Adrenal gland (tissue), 12 donors: Measurements from ENCODE around the gene CCNA2. TPM values are rescaled to one million over a fixed set of nuclear protein-coding genes. Genes with fewer than 3 reads are reported as not detected.

Experiments used
- DNase-seq, 7 donors: peaks; one replicate each; pipeline ENCODE4 v3.0.0-alpha.2; 2019 to 2020
- H3K27ac ChIP-seq, 5 donors: fragments of 200-600 bp; sonication (generic) in 4 of 5; 1 replicate in 3 of 5; 2 replicates in 2 of 5; pipeline versions ENCODE4 v1.5.1 to v1.8.0; 2016 to 2020; ENCODE audit warnings: mild to moderate bottlenecking in 1 of 5
- H3K27me3 ChIP-seq: fragments of 200-600 bp; 2 replicates; pipeline ENCODE4 v1.8.0; 2021
- H3K36me3 ChIP-seq, 2 donors: fragments of 200-600 bp; replicated peaks in 1 of 2; 1 replicate in 1 of 2; 2 replicates in 1 of 2; pipeline versions ENCODE4 v1.5.1 to v1.8.0; 2018 to 2022
- H3K4me1 ChIP-seq, 2 donors: fragments of 200-600 bp; replicated peaks in 1 of 2; 1 replicate in 1 of 2; 2 replicates in 1 of 2; pipeline versions ENCODE4 v1.5.1 to v1.8.0; 2018 to 2021
- H3K4me3 ChIP-seq, 4 donors: fragments of 200-600 bp; sonication (generic) in 3 of 4; one replicate each; pipeline ENCODE4 v1.5.1; 2016 to 2018
- H3K9me3 ChIP-seq, 3 donors: fragments of 200-600 bp; sonication (generic) in 1 of 3; replicated peaks in 1 of 3; 1 replicate in 2 of 3; 2 replicates in 1 of 3; pipeline versions ENCODE4 v1.5.1 to v1.8.0; 2016 to 2021
- CTCF ChIP-seq, 6 experiments: fragments of 450-650 bp in 4 of 6; fragments of 200-600 bp in 2 of 6; sonication (generic) in 1 of 6; IDR thresholded peaks; 1 replicate in 5 of 6; 2 replicates in 1 of 6; pipeline versions ENCODE4 v1.5.1 to v1.8.0; 2016 to 2021; ENCODE audit warnings: antibody characterized with exemption in 6 of 6, mild to moderate bottlenecking in 2 of 6, moderate library complexity in 1 of 6
- POLR2A ChIP-seq, 2 donors: fragments of 450-650 bp; IDR thresholded peaks; one replicate each; pipeline ENCODE4 v1.6.1; 2017; ENCODE audit warnings: antibody characterized with exemption in 2 of 2, mild to moderate bottlenecking in 2 of 2, moderate library complexity in 1 of 2
- WGBS, 4 donors: extraction: QIAGEN DNeasy Blood & Tissue Kit in 2 of 4; methylation state at CpG; one replicate each; pipeline versions ENCODE4 v1.1.5 to v1.1.7; 2013 to 2017; 5-methylcytosine and 5-hydroxymethylcytosine counted together
- intact Hi-C, 2 donors: fragments of 100-400 bp; cut with DNase I; formaldehyde crosslinking; loops; one replicate each; pipeline versions ENCODE4 v1.14.1 to v1.15.0; 2022 to 2023
- polyA plus RNA-seq, 3 donors: library from polyadenylated mRNA; stranded (reverse); fragments of 200-250 nt in 2 of 3; fragments of 350-450 nt in 1 of 3; fragmentation: Illumina TruSeq in 1 of 3; extraction: RNeasy Lipid Tissue Mini Kit (QIAGEN cat#74804) in 1 of 3; gene quantifications; one replicate each; pipeline ENCODE4 v1.2.3, GENCODE V29; 2013 to 2014
- total RNA-seq, 9 donors: library from RNA; depleted of rRNA in 4 of 9; stranded (reverse); fragments of >200 nt in 4 of 9; fragments of 120-200 nt in 1 of 9; fragmentation: NEBNext Ultra II Directional in 1 of 9; extraction: Animal tissue kit (Norgen Biotek cat#: 25700) in 1 of 9; gene quantifications; one replicate each; pipeline versions ENCODE4 v1.1.0 to v1.2.4, GENCODE V29; 2013 to 2023
- donor health status: healthy with polysubstance abuse.
- donor health status: Bipolar disorder and iron deficiency.
- donor health status: DM: yes; HTN: yes; CAD: no.
- donor health status: DM: no; HTN: no; CAD: no.
- donor health status: DM: no; HTN: no; CAD: no.
- donor health status: DM: yes; HTN: yes; CAD: no.

The CCNA2 gene
- total and polyA plus RNA-seq, 12 donors: 0.24 to 18.9 (median 2.3) TPM

GRCh38 chr4:121842862-121843261, 19.2 kb upstream of the CCNA2 start:
- WGBS, 4 donors: 93 to 96% (median 94%) methylated on average over 4 of the region's 4 CpGs
- no peak overlapping the region for H3K4me3 ChIP-seq
- TF ChIP-seq CTCF (IDR thresholded peaks at IDR 0.05): no peak
- TF ChIP-seq POLR2A (IDR thresholded peaks at IDR 0.05): no peak
- H3K4me1 ChIP-seq: no peaks in the 10 kb centered on the region
- no peaks in the 10 kb centered on the region for H3K27me3 ChIP-seq
- H3K27ac ChIP-seq: no peak overlapping the region
- H3K9me3 ChIP-seq: no peaks in the 10 kb centered on the region
- no peak for DNase-seq
- peaks cover 0 to 22% of the 10 kb centered on the region in 2 donors for H3K36me3 ChIP-seq
- intact Hi-C loops: no loop called here

DNA sequence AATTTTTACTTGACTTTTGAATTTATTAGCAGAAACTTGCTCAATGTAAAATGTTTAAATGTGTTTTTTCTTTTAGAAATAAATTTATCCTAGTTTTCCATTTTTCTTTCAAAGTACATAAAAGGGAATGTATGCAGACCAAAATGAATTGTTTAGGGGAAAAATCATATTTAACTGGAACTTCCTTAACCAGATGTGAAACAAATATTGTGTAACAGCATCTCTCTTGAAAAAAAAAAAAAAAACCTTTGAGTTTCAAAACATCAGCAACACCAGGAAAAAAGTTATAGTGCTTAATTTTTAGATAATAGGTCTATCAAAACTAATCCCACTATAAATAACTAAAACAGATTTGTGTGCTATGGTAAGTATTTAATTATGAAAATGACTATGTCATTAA, 14.5 kb upstream of the CCNA2 start:
- Histone ChIP-seq H3K9me3 (no peaks in the 10 kb centered on the region), H3K4me3 (no peak overlapping the region), H3K36me3 (peaks cover 0 to 9% of the 10 kb centered on the region in 2 donors), H3K27me3 (no peaks in the 10 kb centered on the region), H3K4me1 (no peaks in the 10 kb centered on the region), H3K27ac (no peak overlapping the region)
- TF ChIP-seq CTCF (IDR thresholded peaks at IDR 0.05) (no peak), POLR2A (IDR thresholded peaks at IDR 0.05) (no peak)
- DNase-seq: no peak
- intact Hi-C loops: no loop called here

DNA sequence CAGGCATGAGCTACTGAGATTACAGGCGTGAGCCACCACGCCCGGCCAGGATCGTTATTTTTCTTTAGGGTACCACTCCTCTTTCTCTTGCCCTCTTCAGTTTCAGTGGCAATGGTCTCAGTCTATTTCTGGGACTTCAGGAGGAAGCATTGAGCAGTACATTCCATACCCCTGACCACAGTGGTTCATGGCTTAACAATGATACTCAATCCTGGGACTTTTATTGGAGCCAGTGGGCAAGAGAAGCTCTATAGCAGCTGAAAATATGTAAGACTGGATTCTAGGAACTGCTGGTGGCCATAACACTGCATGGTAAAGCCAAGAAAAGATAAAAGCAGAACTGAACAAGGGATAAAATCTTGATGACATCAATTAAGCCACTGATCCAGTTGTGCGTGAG, 5.8 kb upstream of the CCNA2 start:
- Histone ChIP-seq H3K36me3 (peaks cover 0 to 8% of the 10 kb centered on the region in 2 donors), H3K27me3 (no peaks in the 10 kb centered on the region), H3K4me3 (no peak overlapping the region), H3K27ac (no peak overlapping the region), H3K9me3 (no peaks in the 10 kb centered on the region), H3K4me1 (no peaks in the 10 kb centered on the region)
- no peak for DNase-seq
- 81 to 98% (median 92%) methylated on average over 3 to 5 of the region's 5 CpGs for WGBS, 4 donors
- TF ChIP-seq CTCF (IDR thresholded peaks at IDR 0.05) (no peak), POLR2A (IDR thresholded peaks at IDR 0.05) (no peak)
- intact Hi-C loops: no loop called here

DNA sequence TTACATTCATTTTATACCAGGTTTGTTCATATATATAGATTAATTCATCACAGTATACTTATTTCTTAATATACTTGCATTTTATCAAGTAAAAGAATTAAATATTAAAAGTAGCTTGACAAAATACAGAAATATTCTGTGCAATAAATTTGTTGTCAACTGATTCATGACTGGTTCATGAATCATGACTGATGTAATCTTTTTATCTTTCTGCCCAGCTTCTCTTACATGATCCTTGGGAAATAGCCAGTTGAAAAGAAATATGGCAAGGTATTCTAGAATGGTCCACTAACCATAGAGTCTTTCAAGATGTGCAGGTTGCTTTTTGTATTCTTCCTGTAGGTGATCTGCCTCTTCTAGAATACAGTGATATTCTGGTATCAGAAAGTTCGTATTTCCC, 4.2 kb upstream of the CCNA2 start:
- TF ChIP-seq POLR2A (IDR thresholded peaks at IDR 0.05): no peak
- no peak for TF ChIP-seq CTCF (IDR thresholded peaks at IDR 0.05)
- H3K9me3 ChIP-seq: no peaks in the 10 kb centered on the region
- peaks cover 0 to 8% of the 10 kb centered on the region in 2 donors for H3K4me1 ChIP-seq
- no peaks in the 10 kb centered on the region for H3K27me3 ChIP-seq
- no peak for DNase-seq
- H3K27ac ChIP-seq: peak overlapping the region in 1 of 5 donors; percentile 18
- 75 to 84% (median 76%) methylated on average over 1 of the region's 1 CpG for WGBS, 4 donors
- intact Hi-C loops: no loop called here
- no peak overlapping the region for H3K4me3 ChIP-seq
- H3K36me3 ChIP-seq: peaks cover 0 to 8% of the 10 kb centered on the region in 2 donors
